Suppressor macrophage treated with lipopolysaccharide for 4 hours (primary cell): ENCODE results near the gene AKAP13.

ENCODE experiments used
- DNase-seq: peaks from one replicate; pipeline ENCODE4 v3.0.0-alpha.2; 2020

AKAP13 gene

GRCh38 chr15:85503151-85503799, 122.9 kb downstream of the AKAP13 start:
- no peak for DNase-seq

- peak; percentile 70 for DNase-seq
Observed at GRCh38 chr15:85504749-85505676, 124.6 kb downstream of the AKAP13 start.

- no peak for DNase-seq
Observed at GRCh38 chr15:85507114-85507513, 126.7 kb downstream of the AKAP13 start.

- no peak for DNase-seq
Observed at GRCh38 chr15:85509973-85510372, 129.6 kb downstream of the AKAP13 start.

GRCh38 chr15:85514413-85514812, 134.0 kb downstream of the AKAP13 start:
- DNase-seq: no peak

- DNase-seq: no peak
Observed at GRCh38 chr15:85515212-85515611, 134.8 kb downstream of the AKAP13 start.

- no peak for DNase-seq
Observed at GRCh38 chr15:85517086-85517485, 136.7 kb downstream of the AKAP13 start.

- DNase-seq: no peak
Observed at GRCh38 chr15:85518979-85519761, 138.8 kb downstream of the AKAP13 start.

- DNase-seq: no peak
Observed at GRCh38 chr15:85520650-85521049, 140.2 kb downstream of the AKAP13 start.

- DNase-seq: no peak
Observed at GRCh38 chr15:85523530-85523929, 143.1 kb downstream of the AKAP13 start.

GRCh38 chr15:85525755-85526154, 145.4 kb downstream of the AKAP13 start:
- DNase-seq: no peak

- no peak for DNase-seq
Observed at GRCh38 chr15:85527895-85528294, 147.5 kb downstream of the AKAP13 start.

- no peak for DNase-seq
Observed at GRCh38 chr15:85530079-85530478, 149.7 kb downstream of the AKAP13 start.

GRCh38 chr15:85531083-85531482, 150.7 kb downstream of the AKAP13 start:
- no peak for DNase-seq

- DNase-seq: no peak
Observed at GRCh38 chr15:85532689-85533088, 152.3 kb downstream of the AKAP13 start.

- DNase-seq: peak; percentile 48
Observed at GRCh38 chr15:85534031-85534430, 153.6 kb downstream of the AKAP13 start.

GRCh38 chr15:85535533-85536330, 155.3 kb downstream of the AKAP13 start:
- DNase-seq: peak; percentile 53

GRCh38 chr15:85536341-85536740, 155.9 kb downstream of the AKAP13 start:
- no peak for DNase-seq

GRCh38 chr15:85539491-85539890, 159.1 kb downstream of the AKAP13 start:
- DNase-seq: no peak

GRCh38 chr15:85540085-85540797, 159.8 kb downstream of the AKAP13 start:
- DNase-seq: peak; percentile 58

GRCh38 chr15:85541744-85542143, 161.3 kb downstream of the AKAP13 start:
- no peak for DNase-seq

- no peak for DNase-seq
Observed at GRCh38 chr15:85542488-85542887, 162.1 kb downstream of the AKAP13 start.
